Muscle of leg (tissue), 11 donors: Measurements from ENCODE around the gene ACTMAP. TPM values are rescaled to one million over a fixed set of nuclear protein-coding genes. Genes with fewer than 3 reads are reported as not detected.
A peak's percentile ranks its signal among the peaks of the same experiment; 100 is the strongest.

Experiments
- DNase-seq: peaks from one replicate; pipeline ENCODE4 v3.0.0; 2013
- H3K27ac ChIP-seq: one replicate; pipeline ENCODE4 v1.5.1; 2013; ENCODE audit warnings: mild to moderate bottlenecking, low read length, control low read depth
- H3K27me3 ChIP-seq: one replicate; pipeline ENCODE4 v1.6.1; 2013; ENCODE audit warnings: low read length; ENCODE audit not compliant: control insufficient read depth, insufficient read depth
- H3K36me3 ChIP-seq: one replicate; pipeline ENCODE4 v1.6.1; 2013; ENCODE audit warnings: low read length; ENCODE audit not compliant: control insufficient read depth, insufficient read depth
- H3K4me1 ChIP-seq: one replicate; pipeline ENCODE4 v1.6.1; 2013; ENCODE audit warnings: low read length; ENCODE audit not compliant: control insufficient read depth, insufficient read depth
- H3K4me3 ChIP-seq: one replicate; pipeline ENCODE4 v1.5.1; 2013; ENCODE audit warnings: low read length, control low read depth
- H3K9me3 ChIP-seq: replicated peaks from 2 replicates; pipeline ENCODE4 v1.6.1; 2013; ENCODE audit warnings: low read depth, low read length; ENCODE audit not compliant: control insufficient read depth
- WGBS: methylation state at CpG from one replicate; pipeline ENCODE4 v1.1.5; 2013; ENCODE audit warnings: missing lambda C conversion rate; ENCODE audit not compliant: insufficient coverage; 5-methylcytosine and 5-hydroxymethylcytosine counted together
- polyA plus RNA-seq, 8 donors: library from polyadenylated mRNA; unstranded; fragments of 120-200 nt; gene quantifications; one replicate each; pipeline versions ENCODE4 v1.2.1 to v1.2.3, GENCODE V29; 2013; ENCODE audit warnings: inconsistent platforms in 1 of 8, low replicate concordance in 1 of 8; ENCODE audit not compliant: insufficient read length in 8 of 8, insufficient read depth in 1 of 8
- total RNA-seq: library from RNA; stranded (reverse); fragments of 120-200 nt; gene quantifications from one replicate; pipeline ENCODE4 v1.2.4, GENCODE V29; 2013

Gene ACTMAP
- total and polyA plus RNA-seq, 9 donors: 1.2 to 13.0 (median 11.0) TPM

GRCh38 chr19:40701758-40702157, 48.5 kb downstream of the ACTMAP start:
- WGBS: 86% methylated on average over 3 of the region's 6 CpGs
- Histone ChIP-seq H3K36me3 (peaks cover 60% of the 10 kb centered on the region), H3K9me3 (no peaks in the 10 kb centered on the region), H3K4me3 (no peak overlapping the region), H3K4me1 (peaks cover 16% of the 10 kb centered on the region), H3K27ac (no peak overlapping the region), H3K27me3 (no peaks in the 10 kb centered on the region)
- no peak for DNase-seq

- no peak for DNase-seq
- no peaks in the 10 kb centered on the region for H3K9me3 ChIP-seq
- no peak overlapping the region for H3K27ac ChIP-seq
- H3K4me3 ChIP-seq: no peak overlapping the region
- peaks cover 3% of the 10 kb centered on the region for H3K4me1 ChIP-seq
- no peaks in the 10 kb centered on the region for H3K27me3 ChIP-seq
- peaks cover 64% of the 10 kb centered on the region for H3K36me3 ChIP-seq
- 91% methylated on average over 8 of the region's 9 CpGs for WGBS
Measured at GRCh38 chr19:40700083-40700482, 50.2 kb downstream of the ACTMAP start.

- no peak overlapping the region for H3K27ac ChIP-seq
- peaks cover 11% of the 10 kb centered on the region for H3K4me1 ChIP-seq
- no peak for DNase-seq
- H3K27me3 ChIP-seq: no peaks in the 10 kb centered on the region
- H3K36me3 ChIP-seq: peaks cover 57% of the 10 kb centered on the region
- no peak overlapping the region for H3K4me3 ChIP-seq
- WGBS: no CpG with 5 or more reads among the region's 6 CpGs
- H3K9me3 ChIP-seq: no peaks in the 10 kb centered on the region
Measured at GRCh38 chr19:40697007-40697406, 53.3 kb downstream of the ACTMAP start.

- DNase-seq: no peak
- 100% methylated on average over 1 of the region's 5 CpGs for WGBS
- Histone ChIP-seq H3K4me3 (no peak overlapping the region), H3K36me3 (peaks cover 51% of the 10 kb centered on the region), H3K27ac (no peak overlapping the region), H3K4me1 (peaks cover 22% of the 10 kb centered on the region), H3K27me3 (no peaks in the 10 kb centered on the region), H3K9me3 (no peaks in the 10 kb centered on the region)
Measured at GRCh38 chr19:40695881-40696280, 54.4 kb downstream of the ACTMAP start.

GRCh38 chr19:40693896-40694295, 56.4 kb downstream of the ACTMAP start:
- no peak overlapping the region for H3K4me3 ChIP-seq
- no peak overlapping the region for H3K27ac ChIP-seq
- no peaks in the 10 kb centered on the region for H3K27me3 ChIP-seq
- H3K4me1 ChIP-seq: peaks cover 36% of the 10 kb centered on the region
- DNase-seq: no peak
- no peaks in the 10 kb centered on the region for H3K9me3 ChIP-seq
- WGBS: 89% methylated on average over 1 of the region's 4 CpGs
- H3K36me3 ChIP-seq: peaks cover 37% of the 10 kb centered on the region

- Histone ChIP-seq H3K9me3 (no peaks in the 10 kb centered on the region), H3K27me3 (no peaks in the 10 kb centered on the region), H3K36me3 (peaks cover 37% of the 10 kb centered on the region), H3K27ac (no peak overlapping the region), H3K4me3 (no peak overlapping the region), H3K4me1 (peaks cover 41% of the 10 kb centered on the region)
- 81% methylated on average over 5 of the region's 11 CpGs for WGBS
- no peak for DNase-seq
Measured at GRCh38 chr19:40693150-40693788, 57.0 kb downstream of the ACTMAP start.

- 68% methylated on average over 8 of the region's 14 CpGs for WGBS
- DNase-seq: no peak
- Histone ChIP-seq H3K36me3 (peaks cover 36% of the 10 kb centered on the region), H3K4me1 (peaks cover 52% of the 10 kb centered on the region), H3K9me3 (no peaks in the 10 kb centered on the region), H3K27ac (peak overlapping the region; percentile 99), H3K27me3 (no peaks in the 10 kb centered on the region), H3K4me3 (no peak overlapping the region)
Measured at GRCh38 chr19:40692212-40692551, 58.1 kb downstream of the ACTMAP start.

GRCh38 chr19:40691421-40692211, 58.7 kb downstream of the ACTMAP start:
- peak; percentile 29 for DNase-seq
- 54% methylated on average over 19 of the region's 24 CpGs for WGBS
- Histone ChIP-seq H3K27ac (peak overlapping the region; percentile 99), H3K4me1 (peaks cover 55% of the 10 kb centered on the region), H3K4me3 (peak overlapping the region; percentile 52), H3K36me3 (peaks cover 40% of the 10 kb centered on the region), H3K27me3 (no peaks in the 10 kb centered on the region), H3K9me3 (no peaks in the 10 kb centered on the region)

Other genes with a start within 250 kb of the ACTMAP start
- gene SHKBP1, start 173.6 kb downstream of the ACTMAP start, total RNA-seq: 8.2 TPM
- gene SHKBP1, start 173.6 kb downstream of the ACTMAP start, polyA plus RNA-seq: 10 to 100 TPM; 18.6 to 29.8 (median 21.6) TPM
- gene LTBP4, start 149.1 kb downstream of the ACTMAP start, total RNA-seq: 69.6 TPM
- gene LTBP4, start 149.1 kb downstream of the ACTMAP start, polyA plus RNA-seq: 100 to 1,000 TPM; 209 to 383 (median 313) TPM
- 14.6 TPM for gene NUMBL, start 59.8 kb downstream of the ACTMAP start, total RNA-seq
- 10 to 100 TPM; 26.7 to 39.5 (median 33.5) TPM for gene NUMBL, start 59.8 kb downstream of the ACTMAP start, polyA plus RNA-seq
- 18.2 TPM for gene COQ8B, start 33.6 kb downstream of the ACTMAP start, total RNA-seq
- gene COQ8B, start 33.6 kb downstream of the ACTMAP start, polyA plus RNA-seq: 10 to 100 TPM; 19.4 to 26.5 (median 23.6) TPM
- gene ITPKC, start 33.4 kb downstream of the ACTMAP start, total RNA-seq: 8.2 TPM
- gene ITPKC, start 33.4 kb downstream of the ACTMAP start, polyA plus RNA-seq: 10 to 100 TPM in 7 of 8 donors, 1 to 10 TPM in 1; 8.2 to 13.0 (median 11.5) TPM
- gene SNRPA, start 726 bp upstream of the ACTMAP start, total RNA-seq: 27.0 TPM
- gene SNRPA, start 726 bp upstream of the ACTMAP start, polyA plus RNA-seq: 10 to 100 TPM; 56.2 to 88.4 (median 74.5) TPM
- 3.3 TPM for gene MIA, start 25.0 kb upstream of the ACTMAP start, total RNA-seq
- 1 to 10 TPM in 6 of 8 donors, under 1 TPM in 1, not detected in 1; 0.67 to 5.9 (median 2.9) TPM for gene MIA, start 25.0 kb upstream of the ACTMAP start, polyA plus RNA-seq
- 6.0 TPM for gene RAB4B, start 27.8 kb upstream of the ACTMAP start, total RNA-seq
- gene RAB4B, start 27.8 kb upstream of the ACTMAP start, polyA plus RNA-seq: 10 to 100 TPM in 3 of 8 donors, 1 to 10 TPM in 5; 7.2 to 11.0 (median 9.6) TPM
- 52.0 TPM for gene EGLN2, start 48.7 kb upstream of the ACTMAP start, total RNA-seq
- gene EGLN2, start 48.7 kb upstream of the ACTMAP start, polyA plus RNA-seq: 10 to 100 TPM; 46.8 to 58.7 (median 52.4) TPM
- not detected for gene CYP2A6, start 100.0 kb upstream of the ACTMAP start, total RNA-seq
- gene CYP2A6, start 100.0 kb upstream of the ACTMAP start, polyA plus RNA-seq: under 1 TPM in 1 of 8 donors, not detected in 7; 0.12 TPM
- not detected for gene CYP2A7, start 131.8 kb upstream of the ACTMAP start, total RNA-seq
- under 1 TPM in 2 of 8 donors, not detected in 6; 0.05 to 0.19 TPM for gene CYP2A7, start 131.8 kb upstream of the ACTMAP start, polyA plus RNA-seq
- gene CYP2B6, start 240.8 kb upstream of the ACTMAP start, total RNA-seq: not detected
- under 1 TPM in 2 of 8 donors, not detected in 6; 0.31 to 0.33 TPM for gene CYP2B6, start 240.8 kb upstream of the ACTMAP start, polyA plus RNA-seq